GM18868 (cell line): Measurements from ENCODE around the gene RBM33.

Source experiments
- ATAC-seq: cut with Tn5 transposase; IDR thresholded peaks from one replicate; pipeline ENCODE4 v1.9.1; 2021; ENCODE audit warnings: mild to moderate bottlenecking, moderate library complexity; ENCODE audit not compliant: unreplicated experiment

Gene RBM33

DNA sequence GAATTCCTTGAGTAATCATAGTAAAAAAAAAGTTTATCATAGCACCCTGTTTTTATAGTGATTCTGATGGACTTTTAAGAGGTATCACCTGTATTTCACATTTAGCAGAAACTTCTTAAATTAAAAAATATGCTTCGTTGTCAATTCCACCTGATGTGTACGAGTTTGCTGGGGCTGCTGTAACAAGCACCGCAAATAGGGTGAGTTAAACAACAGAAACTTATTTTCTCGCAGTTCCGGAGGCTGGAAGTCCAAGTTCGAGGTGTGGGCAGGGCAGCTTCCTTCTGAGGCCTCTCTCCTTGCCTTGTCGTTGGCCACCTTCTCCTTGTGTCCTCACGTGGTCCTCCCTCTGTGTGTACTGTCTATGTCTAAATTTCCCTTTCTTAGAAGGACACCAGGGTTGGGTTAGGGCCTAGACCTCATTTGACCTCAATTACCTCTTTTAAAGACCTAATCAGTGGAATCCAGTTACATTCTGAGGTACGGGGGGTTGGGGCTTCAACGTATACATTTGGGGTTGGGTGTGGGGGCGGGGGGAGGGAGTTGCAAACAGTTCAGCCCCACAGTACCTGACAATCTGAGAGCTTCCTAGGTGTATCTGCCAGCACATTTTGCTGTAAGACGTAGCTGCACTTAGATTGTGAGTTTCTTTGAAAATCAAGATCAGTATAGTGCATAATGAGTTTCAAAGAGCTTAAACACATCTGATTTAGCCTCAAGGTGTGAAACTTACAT is 72.7 kb downstream of the RBM33 start:
- ATAC-seq, result no peak

GRCh38 chr7:155721056-155721455 is 76.6 kb downstream of the RBM33 start:
- ATAC-seq, result peak; percentile 43

- peak; percentile 38 for ATAC-seq
Measured at GRCh38 chr7:155722118-155722517, 77.7 kb downstream of the RBM33 start.

DNA sequence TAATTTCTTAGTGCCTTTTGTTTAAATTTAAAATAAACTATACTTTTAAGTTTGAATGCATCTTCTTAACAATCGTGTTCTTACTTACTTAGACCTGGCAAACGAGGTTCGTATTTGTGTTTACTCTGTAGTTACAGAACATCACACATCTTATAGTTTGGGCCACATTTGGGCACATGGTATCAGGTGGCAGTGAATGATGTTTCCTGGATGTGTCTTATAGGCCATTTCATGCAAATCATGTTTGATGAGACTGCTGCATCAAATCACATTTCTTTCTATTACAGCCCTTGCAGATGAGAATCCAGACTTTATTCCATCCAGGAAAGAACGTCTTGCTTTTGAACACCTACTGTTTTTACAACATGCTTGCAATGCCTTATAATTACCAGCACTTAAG is 78.5 kb downstream of the RBM33 start:
- no peak for ATAC-seq

- peak; percentile 63 for ATAC-seq
Measured at GRCh38 chr7:155724327-155725005, 80.0 kb downstream of the RBM33 start.

GRCh38 chr7:155725006-155725355 is 80.5 kb downstream of the RBM33 start:
- ATAC-seq, result no peak

DNA sequence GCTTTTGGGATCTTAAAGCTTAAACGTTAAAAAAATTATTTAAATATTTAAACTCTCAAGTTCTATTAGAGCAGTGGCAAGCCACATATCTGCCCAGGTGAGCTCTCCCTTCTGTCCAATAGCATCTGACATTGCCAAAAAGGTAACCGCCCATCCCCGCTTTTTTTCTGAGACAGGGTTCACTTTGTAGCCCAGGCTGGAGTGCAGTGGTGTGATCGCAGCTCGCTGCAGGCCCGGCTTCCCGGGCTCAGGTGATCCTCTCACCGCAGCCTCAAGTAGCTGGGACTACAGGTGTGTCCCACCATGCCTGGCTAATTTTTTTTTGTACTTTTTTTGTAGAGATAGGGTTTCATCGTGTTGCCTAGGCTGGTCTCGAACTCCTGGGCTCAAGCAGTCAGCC is 83.2 kb downstream of the RBM33 start:
- no peak for ATAC-seq

DNA sequence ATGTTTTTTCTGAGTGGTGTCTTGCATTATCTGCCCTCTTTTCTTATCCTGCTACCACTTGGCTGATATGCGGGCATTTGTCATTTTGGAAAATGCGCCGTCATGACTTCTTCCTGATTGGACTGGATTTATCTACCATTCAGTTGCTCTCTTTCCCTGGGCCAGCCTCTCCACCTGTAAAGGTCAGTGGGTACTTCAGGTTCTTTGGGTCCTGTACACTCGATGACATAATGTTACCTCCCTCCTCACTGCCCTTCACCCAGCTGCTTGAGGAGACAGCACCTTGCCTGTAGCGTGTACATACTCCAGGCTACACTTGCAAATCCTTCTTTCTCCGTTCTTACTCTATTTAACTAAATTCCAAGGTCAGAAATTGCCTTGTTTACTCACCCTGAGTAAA is 83.7 kb downstream of the RBM33 start:
- no peak for ATAC-seq

GRCh38 chr7:155729847-155730246 is 85.4 kb downstream of the RBM33 start:
- ATAC-seq, result no peak

GRCh38 chr7:155731380-155731779 is 86.9 kb downstream of the RBM33 start:
- no peak for ATAC-seq

- no peak for ATAC-seq
Measured at GRCh38 chr7:155731871-155732270, 87.4 kb downstream of the RBM33 start.

DNA sequence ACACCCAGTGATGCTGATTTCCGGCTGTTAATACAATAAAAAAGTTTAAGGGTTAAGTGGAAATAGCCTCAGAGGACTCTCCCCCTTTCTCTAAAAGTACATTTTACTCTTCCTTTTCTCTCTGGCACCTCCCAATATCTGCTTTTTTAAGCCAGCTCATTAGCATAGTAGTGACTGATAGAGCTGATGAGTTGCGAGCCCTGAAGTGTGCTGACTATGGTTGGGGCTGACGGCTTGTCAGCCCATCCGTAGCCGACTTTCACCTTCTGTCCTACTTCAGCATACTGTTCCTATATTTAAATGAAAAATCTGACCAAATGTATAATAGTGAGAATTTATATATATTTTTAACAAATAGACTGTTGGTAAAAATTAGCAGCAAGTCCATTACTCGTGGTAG is 87.8 kb downstream of the RBM33 start:
- ATAC-seq, result no peak

GRCh38 chr7:155733582-155734444 is 89.4 kb downstream of the RBM33 start:
- ATAC-seq, result no peak

DNA sequence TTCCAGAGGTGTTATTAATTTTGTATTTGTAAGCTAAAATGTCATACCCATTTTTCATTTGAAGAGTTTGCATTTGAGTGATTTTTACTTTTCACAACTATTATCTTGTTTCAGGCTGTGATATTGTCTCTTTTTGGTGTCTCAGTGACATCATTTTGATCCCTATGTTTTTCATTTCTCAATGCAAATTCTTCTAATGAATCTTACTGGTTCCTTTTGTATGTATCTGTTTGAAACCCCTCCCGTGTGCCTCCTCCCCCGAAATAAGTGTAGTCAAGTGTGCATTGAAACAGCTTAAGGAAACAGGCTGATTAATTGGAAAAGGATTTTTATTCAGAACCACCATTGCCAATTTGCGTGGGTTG is 90.0 kb downstream of the RBM33 start:
- ATAC-seq, result no peak

DNA sequence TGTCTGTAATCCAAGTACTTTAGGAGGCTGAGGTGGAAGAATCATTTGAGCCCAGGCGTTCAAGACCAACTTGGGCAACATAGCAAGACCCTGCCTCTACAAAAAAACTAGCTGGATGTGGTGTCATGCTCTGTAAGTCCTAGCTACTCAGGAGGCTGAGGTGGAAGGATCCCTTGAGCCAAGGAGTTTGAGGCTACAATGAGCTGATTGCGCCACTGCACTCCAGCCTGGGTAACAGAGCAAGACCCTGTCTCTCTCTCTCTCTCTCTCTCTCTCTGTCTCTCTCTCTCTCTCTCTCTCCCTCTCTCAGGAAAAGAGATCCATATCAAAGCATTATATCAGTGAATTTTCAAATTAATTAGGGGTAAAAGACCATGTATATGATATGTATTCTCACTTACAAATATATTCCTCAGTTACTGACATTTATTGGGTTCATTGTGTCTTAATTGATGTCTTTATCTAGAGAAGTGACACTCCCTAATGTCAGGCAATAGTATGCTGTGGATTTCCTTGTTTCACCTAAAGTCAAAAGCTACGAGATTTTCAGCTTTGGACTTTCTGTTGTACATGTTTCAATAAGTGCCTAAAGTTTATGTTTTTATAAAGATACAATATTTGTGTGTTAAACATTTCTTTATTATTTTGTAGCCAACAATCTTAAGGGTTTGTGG is 91.1 kb downstream of the RBM33 start:
- ATAC-seq, result no peak

DNA sequence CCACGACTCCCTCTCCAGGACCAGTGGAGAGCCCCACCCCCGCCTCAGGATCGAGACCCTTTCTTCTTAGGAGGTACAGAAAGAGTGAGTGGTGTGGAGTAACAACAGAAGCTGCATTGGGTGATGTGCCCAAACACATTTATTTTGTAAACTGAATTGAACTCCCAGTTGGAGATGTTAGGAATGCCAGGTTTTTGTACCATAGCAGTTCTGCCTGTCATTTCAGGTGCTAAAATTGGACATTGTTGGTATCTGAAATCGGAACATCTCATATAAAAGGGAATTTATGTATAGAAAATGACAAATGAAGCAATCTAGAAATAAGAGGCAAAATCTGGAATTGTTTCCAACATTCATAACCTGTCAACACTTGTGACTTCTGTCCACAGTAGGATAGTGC is 93.1 kb downstream of the RBM33 start:
- ATAC-seq, result no peak

- ATAC-seq, result no peak
Measured at GRCh38 chr7:155738104-155738503, 93.6 kb downstream of the RBM33 start.

GRCh38 chr7:155738652-155739537 is 94.4 kb downstream of the RBM33 start:
- peak; percentile 51 for ATAC-seq

- no peak for ATAC-seq
Measured at GRCh38 chr7:155739538-155740143, 95.2 kb downstream of the RBM33 start.

DNA sequence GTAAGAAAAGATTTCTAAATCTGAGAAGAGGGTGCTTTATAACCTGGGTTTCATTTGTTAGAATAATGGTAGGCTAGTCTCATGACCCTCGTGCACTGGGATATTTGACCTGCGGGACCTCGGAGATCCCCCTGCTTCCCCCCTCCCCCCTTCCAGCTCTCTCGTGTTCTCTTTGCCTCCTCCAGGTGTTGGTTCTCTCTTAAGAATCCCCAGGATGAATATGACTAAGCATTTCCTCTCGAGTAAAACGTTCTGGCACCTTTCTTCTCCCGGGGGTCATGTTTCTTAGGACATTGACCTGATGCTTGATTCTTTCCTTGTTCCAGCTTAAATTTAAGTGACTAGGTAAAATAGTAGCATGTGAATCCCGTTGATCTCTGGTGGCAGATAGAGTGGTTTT is 96.6 kb downstream of the RBM33 start:
- ATAC-seq, result no peak
